ENCODE results near the gene GMIP. TPM values are rescaled to one million over a fixed set of nuclear protein-coding genes. Genes with fewer than 3 reads are reported as not detected.

Gene GMIP
- total and polyA plus RNA-seq, 2 of the 13 experiments (the other 11 are each of a cell fraction or from before 2014, with no cell fraction given) = 1.5 to 1.8 TPM

- WGBS (ENCODE audit: low lambda C conversion rate) = 98% methylated on average over 9 of the region's 9 CpGs
- H3K4me2 ChIP-seq (ENCODE audit: low read depth, low read length) = no peak overlapping the region
- in situ Hi-C loops (cut with HindIII; ENCODE audit: extremely low pct_ligation_motif_present, low pct_unique_long_range_greater_than_20kb) = no loop called here
- H3K9ac ChIP-seq (ENCODE audit: insufficient read depth, low read depth, low read length) = no peak overlapping the region
- H3K27ac ChIP-seq (ENCODE audit: extremely low read length, insufficient read depth, low read length) = no peak overlapping the region
- H3K4me1 ChIP-seq (ENCODE audit: insufficient read depth, low read length) = no peaks in the 10 kb centered on the region
- FAIRE-seq (no peak), DNase-seq (ENCODE audit: low spot score) (no peak), ATAC-seq (no peak)
- no peak for TF ChIP-seq GTF2F1 (IDR thresholded peaks at IDR 0.05; ENCODE audit: low read length)
- TF ChIP-seq AGO2 (optimal IDR thresholded peaks at IDR 0.05; ENCODE audit: low read depth, low read length) = peak; percentile 53
- H3K27me3 ChIP-seq (ENCODE audit: control insufficient read depth in 1 of 2, insufficient read depth in 2 of 2, low read length in 2 of 2) = no peaks in the 10 kb centered on the region
- no peak overlapping the region for H3K4me3 ChIP-seq (replicated peaks in 1 of 3; ENCODE audit: insufficient read depth in 1 of 3, low read depth in 2 of 3, low read length in 3 of 3)
- no peaks in the 10 kb centered on the region for H4K20me1 ChIP-seq (ENCODE audit: insufficient read depth, low read length)
- intact Hi-C loops (cut with micrococcal nuclease; ENCODE audit: unreplicated experiment) = no loop called here
- peaks cover 50 to 89% of the 10 kb centered on the region in 2 experiments for H3K36me3 ChIP-seq (replicated peaks in 1 of 2; ENCODE audit: control insufficient read depth in 1 of 2, insufficient read depth in 2 of 2, low read length in 2 of 2)
- no peak overlapping the region for H2AFZ ChIP-seq (ENCODE audit: low read length)
- no TSS peak for BruUV-seq (replicated peaks)
- ChIA-PET CTCF (ENCODE audit: low intra/inter-chr PET ratio, low total read pairs) (no interaction called here), POLR2A (interaction anchor here (0.9 to 1.5 kb wide), 3 partner anchors 10 to 18 kb away, joined by 3 to 4 read pairs (median 4); partner anchors contain the start of genes ATP13A1 and ZNF101)
- H3K9me3 ChIP-seq (ENCODE audit: low read length) = no peaks in the 10 kb centered on the region
- H3K79me2 ChIP-seq (ENCODE audit: insufficient read depth, low read length) = no peaks in the 10 kb centered on the region
These were observed 6.9 kb upstream of the GMIP start for GRCh38 chr19:19650331-19650730.

DNA sequence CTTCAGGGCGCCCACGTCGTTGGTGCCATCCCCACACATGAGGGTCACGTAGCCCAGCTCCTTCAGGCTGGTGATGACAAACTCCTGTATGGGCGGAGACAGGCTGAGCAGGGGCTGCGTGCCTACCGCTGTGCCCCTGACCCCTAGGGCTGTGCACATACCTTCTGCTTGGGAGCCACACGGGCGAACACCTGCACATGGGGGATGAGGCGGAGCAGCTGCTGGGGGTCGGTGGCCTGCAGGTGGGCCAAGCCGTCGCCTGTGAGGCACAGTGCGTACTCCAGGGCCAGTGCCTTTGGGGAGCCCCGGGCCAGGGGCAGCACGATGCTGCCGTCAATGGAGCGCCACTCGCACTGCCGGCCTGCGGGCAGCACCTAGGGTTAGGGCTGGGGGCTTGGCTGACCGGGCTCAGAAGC is 6.1 kb upstream of the GMIP start:
- no peaks in the 10 kb centered on the region for H3K9me3 ChIP-seq (ENCODE audit: low read length)
- WGBS (ENCODE audit: low lambda C conversion rate) = 98% methylated on average over 10 of the region's 22 CpGs
- ChIA-PET POLR2A (interaction anchor here (1.5 kb wide), 1 partner anchor 14 kb away, joined by 4 read pairs; the partner anchor contains the start of gene ATP13A1), CTCF (ENCODE audit: low intra/inter-chr PET ratio, low total read pairs) (no interaction called here)
- no peak overlapping the region for H3K27ac ChIP-seq (ENCODE audit: extremely low read length, insufficient read depth, low read length)
- H3K4me3 ChIP-seq (replicated peaks in 1 of 3; ENCODE audit: insufficient read depth in 1 of 3, low read depth in 2 of 3, low read length in 3 of 3) = no peak overlapping the region
- H4K20me1 ChIP-seq (ENCODE audit: insufficient read depth, low read length) = no peaks in the 10 kb centered on the region
- BruUV-seq (replicated peaks) = no TSS peak
- DNase-seq (ENCODE audit: low spot score) = no peak
- no peak overlapping the region for H3K9ac ChIP-seq (ENCODE audit: insufficient read depth, low read depth, low read length)
- no peak for ATAC-seq
- H3K4me1 ChIP-seq (ENCODE audit: insufficient read depth, low read length) = no peaks in the 10 kb centered on the region
- no peaks in the 10 kb centered on the region for H3K79me2 ChIP-seq (ENCODE audit: insufficient read depth, low read length)
- in situ Hi-C loops (cut with HindIII; ENCODE audit: extremely low pct_ligation_motif_present, low pct_unique_long_range_greater_than_20kb) = no loop called here
- no peak overlapping the region for H3K4me2 ChIP-seq (ENCODE audit: low read depth, low read length)
- FAIRE-seq = no peak
- peaks cover 45 to 89% of the 10 kb centered on the region in 2 experiments; a peak in 4 of 5 replicates for H3K36me3 ChIP-seq (replicated peaks in 1 of 2; ENCODE audit: control insufficient read depth in 1 of 2, insufficient read depth in 2 of 2, low read length in 2 of 2)
- no peak overlapping the region for H2AFZ ChIP-seq (ENCODE audit: low read length)
- TF ChIP-seq ZNF616 (CRISPR knock-in tag; IDR thresholded peaks at IDR 0.05; ENCODE audit: low read depth) = no peak
- peak; percentile 71 for TF ChIP-seq RBFOX2 (IDR thresholded peaks at IDR 0.05; ENCODE audit: low read depth, low read length)
- no peak for TF ChIP-seq ZNF503 (CRISPR knock-in tag; IDR thresholded peaks at IDR 0.05)
- peak; percentile 89 for TF ChIP-seq RBM22 (optimal IDR thresholded peaks at IDR 0.05; ENCODE audit: low read length)
- TF ChIP-seq GATAD1 (CRISPR knock-in tag; IDR thresholded peaks at IDR 0.05) = no peak
- no peak for TF ChIP-seq THYN1 (CRISPR knock-in tag; IDR thresholded peaks at IDR 0.05; ENCODE audit: borderline replicate concordance, low read depth)
- TF ChIP-seq AGO2 (optimal IDR thresholded peaks at IDR 0.05; ENCODE audit: low read depth, low read length) = peak; percentile 62
- TF ChIP-seq NBN (conservative IDR thresholded peaks at IDR 0.05) = no peak
- TF ChIP-seq ZNF563 (CRISPR knock-in tag; IDR thresholded peaks at IDR 0.05) = no peak
- no peaks in the 10 kb centered on the region for H3K27me3 ChIP-seq (ENCODE audit: control insufficient read depth in 1 of 2, insufficient read depth in 2 of 2, low read length in 2 of 2)
- intact Hi-C loops (cut with micrococcal nuclease; ENCODE audit: unreplicated experiment) = no loop called here

Data from HepG2 (cell line).